Tongue (tissue), 2 donors: ENCODE measurements around the gene MLXIP. TPM values are rescaled to one million over a fixed set of nuclear protein-coding genes. Genes with fewer than 3 reads are reported as not detected.

Experiments used
- DNase-seq: peaks from one replicate; pipeline ENCODE4 v3.0.0-alpha.2; 2015
- total RNA-seq: library from RNA; depleted of rRNA; stranded (reverse); fragments of >200 nt; gene quantifications from one replicate; pipeline ENCODE4 v1.2.3, GENCODE V29; 2014

MLXIP gene
- total RNA-seq, 1 donor from 2014 or later = 15.9 TPM

GRCh38 chr12:122079532-122080081, 1.1 kb downstream of the MLXIP start:
- DNase-seq = peak; percentile 37

- peak; percentile 78 for DNase-seq
Measured at GRCh38 chr12:122080149-122081082, 1.9 kb downstream of the MLXIP start.

GRCh38 chr12:122081083-122081696, 2.6 kb downstream of the MLXIP start:
- DNase-seq = no peak

- peak; percentile 46 for DNase-seq
Measured at GRCh38 chr12:122081697-122082221, 3.2 kb downstream of the MLXIP start.

GRCh38 chr12:122082621-122083356, 4.2 kb downstream of the MLXIP start:
- no peak for DNase-seq

GRCh38 chr12:122084857-122085405, 6.4 kb downstream of the MLXIP start:
- no peak for DNase-seq

GRCh38 chr12:122085591-122085990, 7.0 kb downstream of the MLXIP start:
- DNase-seq = no peak

GRCh38 chr12:122086116-122086515, 7.6 kb downstream of the MLXIP start:
- DNase-seq = no peak

GRCh38 chr12:122086641-122087285, 8.2 kb downstream of the MLXIP start:
- no peak for DNase-seq

- peak; percentile 32 for DNase-seq
Measured at GRCh38 chr12:122087431-122088178, 9.0 kb downstream of the MLXIP start.

- DNase-seq = no peak
Measured at GRCh38 chr12:122088179-122088810, 9.7 kb downstream of the MLXIP start.

- DNase-seq = no peak
Measured at GRCh38 chr12:122089077-122089476, 10.5 kb downstream of the MLXIP start.

GRCh38 chr12:122090759-122091515, 12.4 kb downstream of the MLXIP start:
- no peak for DNase-seq

- no peak for DNase-seq
Measured at GRCh38 chr12:122093098-122093883, 14.7 kb downstream of the MLXIP start.

GRCh38 chr12:122094137-122094734, 15.7 kb downstream of the MLXIP start:
- no peak for DNase-seq

GRCh38 chr12:122094735-122095631, 16.4 kb downstream of the MLXIP start:
- DNase-seq = peak; percentile 65

- no peak for DNase-seq
Measured at GRCh38 chr12:122096014-122096413, 17.5 kb downstream of the MLXIP start.
